Breast epithelium (tissue), 4 donors: ENCODE measurements around the gene STRN3. TPM values are rescaled to one million over a fixed set of nuclear protein-coding genes. Genes with fewer than 3 reads are reported as not detected.
"Not testable (repeated sequence)": the region's sequence is repeated elsewhere in the genome, so short reads cannot be mapped to it uniquely, and the experiment has no call there.

Experiments used
- DNase-seq, 2 donors: peaks; one replicate each; pipeline ENCODE4 v3.0.0-alpha.2; 2019; ENCODE audit warnings: low spot score in 2 of 2
- H3K27ac ChIP-seq, 2 donors: fragments of 200-600 bp; sonication (generic) in 1 of 2; one replicate each; pipeline ENCODE4 v1.5.1; 2016 to 2019; ENCODE audit warnings: mild to moderate bottlenecking in 1 of 2
- H3K27me3 ChIP-seq, 2 donors: fragments of 200-600 bp; sonication (generic) in 1 of 2; one replicate each; pipeline versions ENCODE4 v1.5.1 to v1.6.0; 2017 to 2019; ENCODE audit warnings: control low read depth in 1 of 2, mild to moderate bottlenecking in 1 of 2
- H3K36me3 ChIP-seq: fragments of 200-600 bp; one replicate; pipeline ENCODE4 v1.5.1; 2019
- H3K4me1 ChIP-seq, 2 donors: fragments of 200-600 bp; sonication (generic); one replicate each; pipeline ENCODE4 v1.5.1; 2016 to 2019; ENCODE audit warnings: control low read depth in 1 of 2
- H3K4me3 ChIP-seq, 3 donors: fragments of 200-600 bp; sonication (generic); 1 replicate in 2 of 3; 2 replicates in 1 of 3; pipeline ENCODE4 v1.5.1; 2016 to 2019; ENCODE audit warnings: mild to moderate bottlenecking in 3 of 3, moderate library complexity in 2 of 3
- H3K9me3 ChIP-seq, 2 donors: fragments of 200-600 bp; sonication (generic) in 1 of 2; one replicate each; pipeline ENCODE4 v1.5.1; 2016 to 2019; ENCODE audit warnings: control low read depth in 1 of 2
- POLR2A ChIP-seq: fragments of 450-650 bp; IDR thresholded peaks from one replicate; pipeline ENCODE4 v1.6.1; 2016; ENCODE audit warnings: antibody characterized with exemption, mild to moderate bottlenecking, moderate library complexity
- POLR2AphosphoS5 ChIP-seq, 3 donors: sonication (generic); formaldehyde crosslinking; IDR thresholded peaks; one replicate each; pipeline ENCODE4 v1.6.1; 2017; ENCODE audit warnings: antibody characterized with exemption in 3 of 3
- intact Hi-C: fragments of 100-400 bp; cut with DNase I; formaldehyde crosslinking; loops from one replicate; pipeline ENCODE4 v1.15.1; 2023; ENCODE audit warnings: low total_unique reads
- total RNA-seq, 3 donors: library from RNA; depleted of rRNA; stranded (reverse); fragments of >200 nt; gene quantifications; one replicate each; pipeline ENCODE4 v1.1.0, GENCODE V29; 2016
- TF ChIP-seq, protein P1 (sequence below), 3 donors: fragments of 450-650 bp; IDR thresholded peaks; one replicate each; pipeline ENCODE4 v1.5.1; 2016 to 2017; ENCODE audit warnings: antibody characterized with exemption in 3 of 3, mild to moderate bottlenecking in 3 of 3, moderate library complexity in 3 of 3

Gene STRN3
- total RNA-seq, 3 donors from 2014 or later = 43.5 to 60.7 (median 43.6) TPM

DNA sequence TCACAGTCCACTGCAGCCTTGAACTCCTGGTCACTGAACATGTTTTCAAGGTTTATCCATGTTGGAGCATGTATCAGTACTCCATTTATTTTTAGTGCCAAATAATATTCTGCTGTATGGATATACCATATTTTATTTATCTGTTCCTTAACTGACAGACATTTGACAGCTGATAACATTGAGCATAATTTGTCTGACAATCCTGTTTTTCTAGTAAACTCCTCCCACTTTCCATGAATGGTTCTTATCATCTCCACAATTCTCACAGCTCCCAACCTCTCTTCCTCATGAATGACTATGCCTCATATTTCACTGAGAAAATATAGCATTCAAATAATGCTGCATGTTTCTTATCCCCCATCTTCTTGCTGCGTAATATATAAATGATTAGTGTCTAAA is 118.5 kb downstream of the STRN3 start:
- no peak for DNase-seq
- no peaks in the 10 kb centered on the region for H3K9me3 ChIP-seq
- no peaks in the 10 kb centered on the region for H3K4me1 ChIP-seq
- H3K27ac ChIP-seq = no peak overlapping the region
- no peaks in the 10 kb centered on the region for H3K36me3 ChIP-seq
- no peak overlapping the region for H3K4me3 ChIP-seq
- H3K27me3 ChIP-seq = no peaks in the 10 kb centered on the region
- intact Hi-C loops = no loop called here
- no peak for TF ChIP-seq POLR2A
- no peak for TF ChIP-seq POLR2AphosphoS5 (IDR thresholded peaks at IDR 0.05)
- TF ChIP-seq, protein P1, sequence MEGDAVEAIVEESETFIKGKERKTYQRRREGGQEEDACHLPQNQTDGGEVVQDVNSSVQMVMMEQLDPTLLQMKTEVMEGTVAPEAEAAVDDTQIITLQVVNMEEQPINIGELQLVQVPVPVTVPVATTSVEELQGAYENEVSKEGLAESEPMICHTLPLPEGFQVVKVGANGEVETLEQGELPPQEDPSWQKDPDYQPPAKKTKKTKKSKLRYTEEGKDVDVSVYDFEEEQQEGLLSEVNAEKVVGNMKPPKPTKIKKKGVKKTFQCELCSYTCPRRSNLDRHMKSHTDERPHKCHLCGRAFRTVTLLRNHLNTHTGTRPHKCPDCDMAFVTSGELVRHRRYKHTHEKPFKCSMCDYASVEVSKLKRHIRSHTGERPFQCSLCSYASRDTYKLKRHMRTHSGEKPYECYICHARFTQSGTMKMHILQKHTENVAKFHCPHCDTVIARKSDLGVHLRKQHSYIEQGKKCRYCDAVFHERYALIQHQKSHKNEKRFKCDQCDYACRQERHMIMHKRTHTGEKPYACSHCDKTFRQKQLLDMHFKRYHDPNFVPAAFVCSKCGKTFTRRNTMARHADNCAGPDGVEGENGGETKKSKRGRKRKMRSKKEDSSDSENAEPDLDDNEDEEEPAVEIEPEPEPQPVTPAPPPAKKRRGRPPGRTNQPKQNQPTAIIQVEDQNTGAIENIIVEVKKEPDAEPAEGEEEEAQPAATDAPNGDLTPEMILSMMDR (IDR thresholded peaks at IDR 0.05) = no peak

DNA sequence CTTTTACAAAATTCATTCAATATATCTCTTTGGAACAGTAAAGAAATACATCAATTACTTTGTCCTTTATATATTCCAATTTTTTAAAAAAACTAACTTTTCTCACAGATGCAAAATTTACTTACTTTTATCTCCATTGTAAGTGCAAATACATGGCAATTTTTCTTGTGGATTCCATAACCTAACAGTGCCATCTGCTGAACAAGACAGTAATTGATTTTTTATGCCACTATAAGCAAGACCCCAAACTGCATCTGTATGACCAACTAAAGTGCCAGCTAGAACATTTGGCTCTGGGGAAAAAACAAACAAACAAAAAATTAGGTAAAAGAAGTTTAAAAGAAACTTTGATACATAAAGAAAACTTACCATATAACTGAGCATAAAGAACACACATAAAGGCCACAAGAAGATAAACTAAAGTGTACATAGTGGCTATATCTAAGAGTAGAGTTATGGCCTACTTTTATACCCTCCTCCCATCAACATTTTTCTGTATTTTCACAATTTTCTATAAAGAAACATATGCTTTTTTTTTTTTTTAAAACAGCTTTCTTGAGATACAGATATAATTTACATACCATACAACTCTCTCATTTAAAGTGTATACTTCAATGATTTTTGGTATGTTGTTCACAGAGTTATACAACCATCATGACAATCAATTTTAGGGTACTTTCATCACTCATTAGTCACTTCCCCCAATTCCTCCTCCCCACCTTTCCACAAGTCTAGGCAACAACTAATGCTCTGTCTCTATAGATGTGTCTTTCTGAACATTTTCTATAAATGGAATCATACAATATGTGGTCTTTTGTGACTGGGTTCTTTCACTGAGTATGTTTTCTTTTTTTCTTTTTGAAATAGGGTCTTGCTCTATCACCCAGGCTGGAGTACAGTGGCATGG is 119.2 kb downstream of the STRN3 start:
- intact Hi-C loops = no loop called here
- no peak overlapping the region for H3K27ac ChIP-seq
- no peak overlapping the region for H3K4me3 ChIP-seq
- H3K27me3 ChIP-seq = no peaks in the 10 kb centered on the region
- no peak for TF ChIP-seq POLR2A
- TF ChIP-seq POLR2AphosphoS5 (IDR thresholded peaks at IDR 0.05) = no peak
- TF ChIP-seq, protein P1 (IDR thresholded peaks at IDR 0.05) = peak in 1 of 3 donors; percentile 13
- DNase-seq = no peak
- no peaks in the 10 kb centered on the region for H3K4me1 ChIP-seq
- no peaks in the 10 kb centered on the region for H3K9me3 ChIP-seq
- H3K36me3 ChIP-seq = no peaks in the 10 kb centered on the region

DNA sequence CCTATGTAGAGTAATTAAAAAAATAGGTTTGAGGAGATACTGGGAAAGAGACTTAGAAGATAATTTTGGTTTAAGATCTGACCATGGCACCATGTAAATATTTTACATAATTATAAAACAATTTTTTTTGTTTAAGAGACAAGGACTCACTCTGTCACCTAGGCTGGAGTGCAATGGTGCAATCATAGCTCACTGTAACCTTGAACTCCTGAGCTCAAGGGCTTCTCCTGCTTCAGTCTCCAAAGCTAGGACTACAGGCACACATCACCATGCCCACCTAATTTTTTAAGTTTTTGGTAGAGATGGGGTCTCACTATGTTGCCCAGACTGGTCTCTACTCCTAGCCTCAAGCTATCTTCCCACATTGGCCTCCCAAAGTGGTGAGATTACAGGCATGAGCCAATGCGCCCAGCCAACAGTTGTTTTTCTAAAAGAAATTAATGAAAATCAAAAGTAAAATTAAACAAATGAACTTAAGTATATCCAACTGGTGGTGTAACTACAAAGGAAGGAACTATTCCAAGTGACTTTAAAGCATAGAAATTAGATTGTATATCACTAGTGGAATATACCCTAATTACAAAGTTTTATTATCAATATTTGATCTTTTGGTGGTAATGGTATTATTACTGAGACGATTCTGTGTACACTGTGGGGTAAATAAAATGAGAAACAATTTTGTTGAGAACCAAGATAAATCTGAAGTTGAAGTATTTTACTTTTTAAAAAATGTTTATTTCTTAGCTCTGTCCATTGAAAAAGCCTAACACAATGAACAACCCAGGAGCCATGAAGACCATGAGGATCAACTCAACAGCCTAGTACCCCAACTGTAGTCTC is 122.7 kb downstream of the STRN3 start:
- Histone ChIP-seq H3K27me3 (no peaks in the 10 kb centered on the region), H3K4me1 (no peaks in the 10 kb centered on the region), H3K4me3 (no peak overlapping the region), H3K27ac (no peak overlapping the region), H3K9me3 (no peaks in the 10 kb centered on the region), H3K36me3 (peaks cover 3% of the 10 kb centered on the region)
- TF ChIP-seq POLR2A (no peak), POLR2AphosphoS5 (IDR thresholded peaks at IDR 0.05) (no peak)
- TF ChIP-seq, protein P1 (IDR thresholded peaks at IDR 0.05) = no peak
- no peak for DNase-seq
- intact Hi-C loops = no loop called here

DNA sequence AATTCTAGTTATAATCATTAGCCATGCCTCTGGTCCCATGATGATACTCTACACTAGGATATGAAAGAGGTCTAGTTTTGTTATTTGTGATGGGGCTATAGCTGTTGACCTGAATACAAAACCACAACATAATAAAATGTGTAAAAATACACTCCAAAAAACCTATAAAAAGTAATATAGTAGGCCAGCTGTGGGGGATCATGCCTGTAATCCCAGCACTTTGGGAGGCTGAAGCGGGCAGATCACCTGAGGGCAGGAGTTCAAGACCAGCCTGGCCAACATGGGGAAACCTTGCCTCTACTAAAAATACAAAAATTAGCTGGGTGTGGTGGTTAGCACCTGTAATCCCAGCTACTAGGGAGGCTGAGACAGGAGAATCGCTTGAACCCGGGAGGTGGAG is 129.1 kb downstream of the STRN3 start:
- H3K9me3 ChIP-seq, H3K4me1 ChIP-seq, DNase-seq, intact Hi-C loops, H3K36me3 ChIP-seq, H3K4me3 ChIP-seq, H3K27me3 ChIP-seq, H3K27ac ChIP-seq: not testable (repeated sequence)

DNA sequence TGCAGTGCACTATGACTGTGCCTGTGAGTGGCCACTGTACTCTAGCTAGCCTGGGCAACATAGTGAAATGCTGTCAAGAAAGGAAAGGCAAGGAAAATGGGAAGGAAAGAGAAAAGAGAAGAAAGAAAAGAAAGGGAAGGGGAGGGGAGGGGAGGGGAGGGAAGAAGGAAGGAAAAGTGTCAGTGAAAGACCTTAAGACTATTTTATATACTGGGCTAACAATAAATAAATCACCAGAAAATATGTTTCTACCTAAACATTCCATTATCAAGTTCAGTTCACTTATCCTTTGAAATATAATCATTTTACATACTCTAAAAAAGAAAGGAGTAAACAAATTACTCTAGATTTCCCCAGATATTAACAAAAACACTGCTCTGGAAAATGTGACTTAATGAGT is 129.7 kb downstream of the STRN3 start:
- no peaks in the 10 kb centered on the region for H3K9me3 ChIP-seq
- no peak for TF ChIP-seq POLR2A
- TF ChIP-seq, protein P1 (IDR thresholded peaks at IDR 0.05) = no peak
- TF ChIP-seq POLR2AphosphoS5 (IDR thresholded peaks at IDR 0.05) = no peak
- intact Hi-C loops = no loop called here
- H3K36me3 ChIP-seq = peaks cover 3% of the 10 kb centered on the region
- H3K4me1 ChIP-seq = no peaks in the 10 kb centered on the region
- no peak overlapping the region for H3K4me3 ChIP-seq
- no peaks in the 10 kb centered on the region for H3K27me3 ChIP-seq
- no peak overlapping the region for H3K27ac ChIP-seq
- no peak for DNase-seq
